K562 (cell line): ENCODE results near the gene PRDM2. TPM values are rescaled to one million over a fixed set of nuclear protein-coding genes. Genes with fewer than 3 reads are reported as not detected.

ENCODE experiments used
- ATAC-seq: fragments of 200-7000 bp; cut with Tn5 transposase; 3 replicates; pipeline ENCODE4 v1.9.1; 2020; ENCODE audit warnings: moderate library complexity
- BruUV-seq: library from RNA; stranded (reverse); fragments of 400-500 nt; replicated peaks from 2 replicates; lab custom pipeline; 2021; lab: Mats Ljungman, UMichigan
- CTCF ChIA-PET: fragments of 300-600 bp; formaldehyde crosslinking; extraction: SDS; loops from one replicate; lab custom pipeline; 2021; ENCODE audit warnings: low intra/inter-chr PET ratio; lab: Yijun Ruan, JAX
- POLR2A ChIA-PET: fragments of 300-600, 350-650 bp; sonication (Branson Sonifier 250); formaldehyde crosslinking; extraction: SDS; loops from one replicate; lab custom pipeline; 2021; ENCODE audit warnings: antibody characterized with exemption, inconsistent platforms; lab: Yijun Ruan, JAX
- DNase-seq, 4 experiments: peaks; one replicate each; pipeline versions ENCODE4 v3.0.0 to v3.0.0-alpha.2; 2011 to 2018; ENCODE audit warnings: low spot score in 3 of 4, mixed read lengths in 3 of 4; ENCODE audit errors: extremely low read depth in 1 of 4
- FAIRE-seq: peaks from 2 replicates; lab custom pipeline; 2011; peaks lifted over from hg19 to GRCh38; lab: Jason Lieb, UNC
- H2AFZ ChIP-seq: 2 replicates; pipeline ENCODE4 v1.6.0; 2011; ENCODE audit warnings: low read depth, low read length, control low read depth, inconsistent platforms
- H3K27ac ChIP-seq: fragments of 200-600 bp; 3 replicates; pipeline ENCODE4 v1.8.0; 2011; ENCODE audit warnings: low read depth, mild to moderate bottlenecking, control low read depth, inconsistent platforms, low read length, moderate library complexity, mixed read lengths; ENCODE audit errors: extremely low read depth
- H3K27me3 ChIP-seq, 2 experiments: fragments of 300-600 bp in 1 of 2; 2 replicates in 1 of 2; 3 replicates in 1 of 2; pipeline versions ENCODE4 v1.6.0 to v1.8.0; 2011; ENCODE audit warnings: inconsistent platforms in 2 of 2, low read length in 2 of 2, mild to moderate bottlenecking in 1 of 2, mixed read lengths in 1 of 2, moderate library complexity in 1 of 2; ENCODE audit not compliant: control insufficient read depth in 2 of 2, insufficient read depth in 2 of 2
- H3K36me3 ChIP-seq: fragments of 300-600 bp; 3 replicates; pipeline ENCODE4 v1.8.0; 2011; ENCODE audit warnings: mild to moderate bottlenecking, low read length, inconsistent platforms; ENCODE audit not compliant: control insufficient read depth, insufficient read depth
- H3K4me1 ChIP-seq, 2 experiments: fragments of 200-600 bp in 1 of 2; replicated peaks in 1 of 2; 2 replicates in 1 of 2; 3 replicates in 1 of 2; pipeline versions ENCODE4 v1.5.1 to v1.8.0; 2011; ENCODE audit warnings: inconsistent platforms in 2 of 2, low read length in 2 of 2, mild to moderate bottlenecking in 1 of 2, mixed read lengths in 1 of 2, moderate library complexity in 1 of 2; ENCODE audit not compliant: control insufficient read depth in 2 of 2, insufficient read depth in 2 of 2
- H3K4me2 ChIP-seq: 2 replicates; pipeline ENCODE4 v1.6.1; 2011; ENCODE audit warnings: low read length, control low read depth, inconsistent platforms, mixed read lengths; ENCODE audit not compliant: insufficient read depth
- H3K4me3 ChIP-seq: fragments of 200-600 bp; sonication (generic), shearing (Covaris generic); 2 replicates; pipeline ENCODE4 v1.5.1; 2016; ENCODE audit warnings: control low read depth, inconsistent platforms
- H3K79me2 ChIP-seq: fragments of 200-600 bp; 3 replicates; pipeline ENCODE4 v1.8.0; 2011; ENCODE audit warnings: low read length, inconsistent platforms; ENCODE audit not compliant: control insufficient read depth, insufficient read depth
- H3K9ac ChIP-seq, 2 experiments: 2 replicates each; pipeline versions ENCODE4 v1.6.0 to v1.6.1; 2011; ENCODE audit warnings: low read depth in 2 of 2, low read length in 2 of 2, control low read depth in 1 of 2, inconsistent platforms in 1 of 2, mild to moderate bottlenecking in 1 of 2, mixed read lengths in 1 of 2; ENCODE audit not compliant: insufficient read depth in 1 of 2
- H3K9me1 ChIP-seq: one replicate; pipeline ENCODE4 v1.6.0; 2011; ENCODE audit warnings: inconsistent platforms, mild to moderate bottlenecking, low read length, moderate library complexity; ENCODE audit not compliant: control insufficient read depth, insufficient read depth
- H3K9me3 ChIP-seq: replicated peaks from 2 replicates; pipeline ENCODE4 v1.5.1; 2011; ENCODE audit warnings: low read depth, low read length, inconsistent platforms; ENCODE audit not compliant: control insufficient read depth, insufficient read depth
- H4K20me1 ChIP-seq: replicated peaks from 2 replicates; pipeline ENCODE4 v1.6.1; 2011; ENCODE audit warnings: low read length, inconsistent platforms, mixed read lengths; ENCODE audit not compliant: control insufficient read depth, insufficient read depth
- ELF1 ChIP-seq: fragments of 200-800 bp; sonication (Bioruptor generic); IDR thresholded peaks from 2 replicates; pipeline ENCODE4 v1.6.1; 2016; ENCODE audit warnings: missing genetic modification characterization, missing compliant biosample characterization
- ERF ChIP-seq: fragments of 450-650 bp; formaldehyde crosslinking; IDR thresholded peaks from 2 replicates; pipeline ENCODE4 v1.4.0; 2020; ENCODE audit warnings: mild to moderate bottlenecking, mixed read lengths
- HBP1 ChIP-seq: fragments of 450-650 bp; formaldehyde crosslinking; IDR thresholded peaks from 2 replicates; pipeline ENCODE4 v1.4.0; 2022; ENCODE audit warnings: missing genetic modification characterization
- HMGN3 ChIP-seq: IDR thresholded peaks from 2 replicates; pipeline ENCODE4 v1.6.1; 2011; ENCODE audit warnings: borderline replicate concordance, low read depth, mild to moderate bottlenecking, mixed read lengths, low read length; ENCODE audit not compliant: insufficient read length; ENCODE audit errors: extremely low read depth
- KDM4B ChIP-seq, 2 experiments: fragments of 450-650 bp in 1 of 2; sonication (generic) in 1 of 2; IDR thresholded peaks; 2 replicates each; pipeline ENCODE4 v1.6.1; 2016 to 2017; ENCODE audit warnings: borderline replicate concordance in 2 of 2, antibody characterized with exemption in 1 of 2, low read depth in 1 of 2, mild to moderate bottlenecking in 1 of 2
- NFIX ChIP-seq: fragments of 250-450 bp; sonication (Bioruptor Pico); IDR thresholded peaks from 2 replicates; pipeline ENCODE4 v1.4.0; 2020; ENCODE audit warnings: low read depth, mild to moderate bottlenecking, moderate library complexity
- PHF8 ChIP-seq: fragments of 200-600 bp; sonication (generic); IDR thresholded peaks from 2 replicates; pipeline ENCODE4 v1.6.1; 2012; ENCODE audit warnings: mixed run types, mild to moderate bottlenecking, inconsistent platforms, low read length, moderate library complexity, borderline replicate concordance
- RBFOX2 ChIP-seq: fragments of 200-400 bp; formaldehyde crosslinking; IDR thresholded peaks from 2 replicates; pipeline ENCODE4 v1.6.1; 2017; ENCODE audit warnings: low read depth, mild to moderate bottlenecking, low read length, moderate library complexity
- RCOR1 ChIP-seq, 2 experiments: IDR thresholded peaks; 2 replicates each; pipeline ENCODE4 v1.6.1; 2012; ENCODE audit warnings: low read depth in 2 of 2, low read length in 2 of 2, borderline replicate concordance in 1 of 2, improper control_type of control experiment in 1 of 2
- RNF219 ChIP-seq: fragments of 250-450 bp; sonication (Bioruptor Pico); IDR thresholded peaks from 2 replicates; pipeline ENCODE4 v1.5.0; 2022; ENCODE audit warnings: mild to moderate bottlenecking
- SIX5 ChIP-seq, 2 experiments: IDR thresholded peaks; 2 replicates each; pipeline ENCODE4 v1.6.1; 2011; ENCODE audit warnings: low read length in 2 of 2, borderline replicate concordance in 1 of 2, low read depth in 1 of 2, mild to moderate bottlenecking in 1 of 2, moderate library complexity in 1 of 2; ENCODE audit not compliant: insufficient read depth in 1 of 2
- TAF15 ChIP-seq: fragments of 200-400 bp; formaldehyde crosslinking; IDR thresholded peaks from 2 replicates; pipeline ENCODE4 v1.6.1; 2017; ENCODE audit warnings: mild to moderate bottlenecking, low read depth, low read length, moderate library complexity
- ZBTB7A ChIP-seq: IDR thresholded peaks from 2 replicates; pipeline ENCODE4 v1.6.1; 2011; ENCODE audit warnings: low read depth, mild to moderate bottlenecking, low read length, moderate library complexity, borderline replicate concordance; ENCODE audit not compliant: control insufficient read depth
- ZNF124 ChIP-seq: sonication (generic); formaldehyde crosslinking; IDR thresholded peaks from 2 replicates; pipeline ENCODE4 v1.8.1; 2022; ENCODE audit warnings: missing genetic modification reagents
- WGBS: fragments of 100-300 bp; shearing (Covaris generic); methylation state at CpG from one replicate; pipeline ENCODE4 v1.1.6; 2016; ENCODE audit warnings: low coverage, mixed read lengths; ENCODE audit not compliant: insufficient coverage; ENCODE audit errors: missing lambda C conversion rate; 5-methylcytosine and 5-hydroxymethylcytosine counted together
- in situ Hi-C: fragments of 300-500 bp; cut with MboI; formaldehyde crosslinking; loops from 4 replicates; pipeline ENCODE4 v1.15.0; 2018; ENCODE audit warnings: inconsistent platforms, mixed read lengths
- intact Hi-C: fragments of 100-400 bp; cut with micrococcal nuclease; formaldehyde crosslinking; loops from 2 replicates; pipeline ENCODE4 v1.14.2; 2022
- polyA plus RNA-seq, 8 experiments: library from polyadenylated mRNA; depleted of rRNA in 4 of 8; stranded (reverse) in 5 of 8; unstranded in 3 of 8; fragments of >200 nt; fragmentation: Nextera tagmentation in 2 of 8; fragmentation: Illumina TruSeq in 1 of 8; extraction: Ambion mirVana in 2 of 8; extraction: Trizol in 1 of 8; gene quantifications; 2 replicates each; pipeline versions ENCODE4 v1.2.1 to v1.2.3, GENCODE V29; 2011 to 2014; ENCODE audit warnings: inconsistent platforms in 1 of 8, missing spikeins in 1 of 8
- total RNA-seq, 7 experiments: library from RNA; depleted of rRNA in 6 of 7; stranded (reverse); fragments of >200 nt in 6 of 7; fragmentation: Illumina TruSeq in 2 of 7; extraction: Trizol in 2 of 7; gene quantifications; 2 replicates each; pipeline versions ENCODE4 v1.2.1 to v1.2.3, GENCODE V29; 2011 to 2021; ENCODE audit warnings: low replicate concordance in 1 of 7
- TF ChIP-seq, protein P1 (sequence below): fragments of 450-650 bp; formaldehyde crosslinking; conservative IDR thresholded peaks from 2 replicates; pipeline ENCODE4 v1.4.0; 2022; ENCODE audit warnings: mild to moderate bottlenecking, missing genetic modification characterization
- TF ChIP-seq, protein P2 (sequence below): fragments of 450-650 bp; IDR thresholded peaks from 2 replicates; pipeline ENCODE4 v1.6.1; 2016; ENCODE audit warnings: missing biosample characterization, missing genetic modification characterization

PRDM2 gene
- total and polyA plus RNA-seq, 9 of the 15 experiments (the other 6 are each of a cell fraction or from before 2014, with no cell fraction given): 5.4 to 27.6 (median 12.5) TPM

DNA sequence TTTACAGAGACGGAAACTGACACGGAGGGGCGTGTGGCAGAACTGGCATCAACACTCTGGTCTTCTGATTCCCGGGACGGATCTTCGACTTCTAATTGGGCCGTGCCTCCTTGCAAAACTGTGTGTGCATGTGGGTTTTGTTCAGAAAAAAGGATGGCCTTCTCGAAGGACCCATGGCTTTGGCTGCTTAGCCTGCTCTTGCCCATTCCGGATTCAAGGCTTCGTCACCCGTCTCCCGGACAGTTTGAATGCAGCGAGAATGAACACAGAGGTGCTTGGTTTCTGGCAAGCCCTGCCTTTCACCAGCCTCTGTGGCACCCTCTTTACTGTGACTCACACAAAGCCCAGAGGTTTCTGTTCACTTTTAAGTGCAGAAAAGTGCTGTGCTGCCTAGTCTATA lies 120.1 kb downstream of the PRDM2 start:
- no peak overlapping the region for H3K9ac ChIP-seq
- WGBS: 39% methylated on average over 13 of the region's 13 CpGs
- H3K4me2 ChIP-seq: no peak overlapping the region
- H3K36me3 ChIP-seq: no peaks in the 10 kb centered on the region
- DNase-seq: no peak
- no TSS peak for BruUV-seq
- ChIA-PET POLR2A (interaction anchor here (0.5 to 1.5 kb wide), 3 partner anchors 9 to 348 kb away, joined by 3 to 4 read pairs (median 4); no protein-coding TSS in a partner anchor), CTCF (no interaction called here)
- H3K4me1 ChIP-seq: peaks cover 0 to 3% of the 10 kb centered on the region in 2 experiments; a peak in 2 of 5 replicates
- in situ Hi-C loops (no loop called here), intact Hi-C loops (no loop called here)
- H3K4me3 ChIP-seq: no peak overlapping the region
- H3K27me3 ChIP-seq: peaks cover 10 to 40% of the 10 kb centered on the region in 2 experiments; a peak in 4 of 5 replicates
- no peaks in the 10 kb centered on the region for H3K9me3 ChIP-seq
- no peak for ATAC-seq
- FAIRE-seq: no peak
- H2AFZ ChIP-seq: no peak overlapping the region
- H3K27ac ChIP-seq: no peak overlapping the region
- H3K79me2 ChIP-seq: no peaks in the 10 kb centered on the region
- H4K20me1 ChIP-seq: no peaks in the 10 kb centered on the region; the same call in 1 of the 2 replicates
- H3K9me1 ChIP-seq: no peaks in the 10 kb centered on the region
- TF ChIP-seq RBFOX2 (no peak), ZBTB7A (no peak), ERF (no peak), HBP1 (CRISPR knock-in tag) (no peak), KDM4B (IDR thresholded peaks at IDR 0.05; ENCODE audit: borderline replicate concordance in 2 of 2, low read depth in 1 of 2) (no peak), NFIX (CRISPR knock-in tag) (no peak), ELF1 (tag) (no peak), HMGN3 (no peak), TAF15 (no peak), PHF8 (no peak), RCOR1 (IDR thresholded peaks at IDR 0.05; ENCODE audit: borderline replicate concordance in 1 of 2, low read depth in 2 of 2, low read length in 2 of 2) (no peak), SIX5 (IDR thresholded peaks at IDR 0.05; ENCODE audit: borderline replicate concordance in 1 of 2, insufficient read depth in 1 of 2, low read depth in 1 of 2, low read length in 2 of 2) (no peak), RNF219 (CRISPR knock-in tag) (no peak), ZNF124 (CRISPR knock-in tag) (no peak)
- TF ChIP-seq, protein P1, sequence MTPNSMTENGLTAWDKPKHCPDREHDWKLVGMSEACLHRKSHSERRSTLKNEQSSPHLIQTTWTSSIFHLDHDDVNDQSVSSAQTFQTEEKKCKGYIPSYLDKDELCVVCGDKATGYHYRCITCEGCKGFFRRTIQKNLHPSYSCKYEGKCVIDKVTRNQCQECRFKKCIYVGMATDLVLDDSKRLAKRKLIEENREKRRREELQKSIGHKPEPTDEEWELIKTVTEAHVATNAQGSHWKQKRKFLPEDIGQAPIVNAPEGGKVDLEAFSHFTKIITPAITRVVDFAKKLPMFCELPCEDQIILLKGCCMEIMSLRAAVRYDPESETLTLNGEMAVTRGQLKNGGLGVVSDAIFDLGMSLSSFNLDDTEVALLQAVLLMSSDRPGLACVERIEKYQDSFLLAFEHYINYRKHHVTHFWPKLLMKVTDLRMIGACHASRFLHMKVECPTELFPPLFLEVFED (CRISPR knock-in tag): no peak
- TF ChIP-seq, protein P2, sequence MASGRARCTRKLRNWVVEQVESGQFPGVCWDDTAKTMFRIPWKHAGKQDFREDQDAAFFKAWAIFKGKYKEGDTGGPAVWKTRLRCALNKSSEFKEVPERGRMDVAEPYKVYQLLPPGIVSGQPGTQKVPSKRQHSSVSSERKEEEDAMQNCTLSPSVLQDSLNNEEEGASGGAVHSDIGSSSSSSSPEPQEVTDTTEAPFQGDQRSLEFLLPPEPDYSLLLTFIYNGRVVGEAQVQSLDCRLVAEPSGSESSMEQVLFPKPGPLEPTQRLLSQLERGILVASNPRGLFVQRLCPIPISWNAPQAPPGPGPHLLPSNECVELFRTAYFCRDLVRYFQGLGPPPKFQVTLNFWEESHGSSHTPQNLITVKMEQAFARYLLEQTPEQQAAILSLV (tag): no peak
